HG02610 (cell line): Measurements from ENCODE around the gene APLNR.

Experiments
- ATAC-seq: cut with Tn5 transposase; IDR thresholded peaks from one replicate; pipeline ENCODE4 v1.9.1; 2021; ENCODE audit warnings: mild to moderate bottlenecking, moderate library complexity; ENCODE audit not compliant: unreplicated experiment

APLNR gene

DNA sequence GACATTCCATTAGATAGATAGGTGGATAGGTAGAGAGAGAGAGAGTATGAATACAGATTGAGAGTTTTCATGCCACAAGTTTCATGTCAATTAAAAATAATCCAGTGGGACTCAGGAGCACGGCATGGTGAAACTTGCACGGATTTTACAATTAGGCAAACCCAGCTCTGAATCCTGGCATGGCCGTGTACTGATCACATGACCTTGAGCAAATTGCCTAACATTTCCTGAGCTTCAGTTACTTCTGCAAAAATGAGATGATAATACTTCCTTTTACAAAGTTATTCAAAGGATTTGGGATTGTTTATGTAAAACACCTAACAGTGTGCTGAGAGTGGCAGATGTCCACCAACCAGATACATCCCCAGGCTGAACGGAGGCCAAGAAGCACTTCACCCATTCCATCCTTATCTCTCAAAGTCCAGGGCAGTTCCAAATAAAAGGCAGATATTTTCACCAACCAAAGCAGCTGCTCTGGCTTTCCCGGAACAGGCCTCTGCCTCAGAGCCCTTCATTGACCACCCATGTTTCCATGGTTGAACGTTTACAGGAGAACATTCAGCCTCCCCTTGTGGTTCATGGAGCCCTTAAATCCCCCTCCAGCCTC, 17.9 kb downstream of the APLNR start:
- no peak for ATAC-seq

DNA sequence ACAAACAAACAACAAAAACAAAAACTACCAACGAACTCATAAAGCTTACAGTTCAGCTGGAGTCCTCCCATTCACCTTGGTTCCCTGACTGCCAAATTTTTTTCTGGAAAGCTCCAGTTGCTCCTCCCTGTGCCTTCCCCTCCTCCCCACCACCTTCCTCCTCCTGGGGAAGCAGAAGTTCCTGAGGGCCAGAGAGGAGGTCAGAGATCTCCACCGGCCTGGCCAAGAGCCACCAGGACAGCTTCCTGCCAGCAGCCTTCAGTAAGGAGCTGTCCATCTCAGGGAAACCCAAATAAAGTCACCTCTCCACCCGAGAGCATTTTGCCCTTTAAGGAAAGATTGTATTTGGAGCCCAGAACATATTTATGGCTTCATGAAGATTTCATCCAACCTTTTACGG, 20.0 kb downstream of the APLNR start:
- ATAC-seq = no peak

DNA sequence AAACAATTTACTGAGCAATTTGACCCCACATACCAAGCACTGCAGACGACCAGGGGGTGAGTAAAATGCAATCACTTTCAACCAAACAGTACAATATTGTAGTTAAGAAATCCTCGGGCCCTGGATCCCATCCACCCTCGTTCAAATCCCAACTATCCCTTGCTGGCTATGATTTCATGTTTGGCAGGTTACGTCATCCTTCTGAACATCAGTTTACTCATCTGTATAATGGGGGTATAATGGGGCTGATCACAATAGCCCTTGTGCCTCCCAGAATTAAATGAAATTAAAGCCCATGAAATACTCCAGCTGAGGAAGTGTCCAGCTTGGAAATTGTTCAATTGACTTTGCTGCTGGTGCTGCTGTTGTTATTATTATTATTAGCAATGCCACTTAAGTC, 20.6 kb downstream of the APLNR start:
- no peak for ATAC-seq

DNA sequence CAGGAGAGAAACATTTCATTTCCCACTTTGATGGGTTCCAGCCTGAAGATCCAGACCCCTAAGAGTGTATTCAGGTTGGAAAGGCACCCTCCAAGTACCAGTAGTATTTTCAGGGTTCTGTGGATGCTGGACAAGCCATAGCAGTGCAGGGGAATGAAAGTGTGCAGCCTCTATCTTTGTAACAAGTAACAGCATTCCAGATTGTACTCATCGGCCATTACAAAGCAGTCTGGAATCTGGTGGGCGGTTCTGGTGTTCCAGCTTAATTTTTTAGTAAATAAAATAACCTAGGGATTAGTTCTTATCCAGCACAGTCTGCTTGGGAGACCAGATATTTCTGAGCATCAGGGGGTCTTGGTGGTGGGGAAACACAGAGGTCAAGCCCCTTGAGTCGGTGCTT, 22.6 kb downstream of the APLNR start:
- no peak for ATAC-seq

DNA sequence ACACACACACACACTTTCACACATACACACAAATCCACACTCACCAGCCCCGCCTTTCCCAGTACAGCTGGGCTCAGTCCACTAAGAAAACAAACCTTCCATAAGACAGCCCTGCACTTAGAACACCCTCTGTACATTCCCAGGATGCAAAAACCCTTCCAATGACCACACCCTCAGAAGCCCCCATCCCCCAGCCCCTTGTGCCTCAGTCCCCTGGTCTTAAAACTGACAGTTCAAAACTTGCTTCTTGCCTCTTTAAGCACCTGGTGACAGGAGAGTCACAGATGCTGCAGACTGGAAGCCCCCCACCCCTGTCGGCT, 23.0 kb downstream of the APLNR start:
- no peak for ATAC-seq

DNA sequence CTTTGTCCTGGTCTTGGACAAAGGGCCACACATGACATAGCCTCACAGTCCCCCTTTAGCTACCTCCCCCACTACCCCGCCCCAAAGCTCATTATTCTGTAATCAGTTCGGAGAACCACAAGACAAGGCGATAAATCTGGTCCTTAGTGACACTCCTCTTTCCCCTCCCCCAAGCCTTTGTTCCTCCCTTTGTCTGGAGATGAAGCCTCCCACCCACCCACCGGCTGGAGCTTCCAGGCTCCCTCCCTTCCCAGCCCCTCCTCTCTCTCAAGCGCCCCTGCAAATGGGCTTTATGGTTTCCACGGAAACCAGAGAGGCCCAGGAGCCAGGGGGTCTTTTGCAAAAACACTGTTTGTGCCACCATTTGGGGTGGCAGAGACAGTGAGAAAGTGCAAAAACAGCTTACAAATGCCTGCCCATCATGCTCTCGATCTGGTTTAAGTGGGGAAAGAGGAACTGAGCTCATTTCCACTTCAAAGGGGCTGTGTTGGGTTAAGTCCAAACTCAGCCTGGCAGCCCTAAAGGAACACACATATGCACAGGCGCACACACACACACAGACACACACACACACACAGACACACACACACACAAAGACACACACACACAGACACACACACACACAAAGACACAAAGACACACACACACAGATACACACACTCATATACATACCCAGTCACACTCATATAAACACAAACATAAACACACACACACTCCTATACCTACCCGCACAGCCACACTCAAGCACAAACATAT, 23.5 kb downstream of the APLNR start:
- ATAC-seq = no peak

DNA sequence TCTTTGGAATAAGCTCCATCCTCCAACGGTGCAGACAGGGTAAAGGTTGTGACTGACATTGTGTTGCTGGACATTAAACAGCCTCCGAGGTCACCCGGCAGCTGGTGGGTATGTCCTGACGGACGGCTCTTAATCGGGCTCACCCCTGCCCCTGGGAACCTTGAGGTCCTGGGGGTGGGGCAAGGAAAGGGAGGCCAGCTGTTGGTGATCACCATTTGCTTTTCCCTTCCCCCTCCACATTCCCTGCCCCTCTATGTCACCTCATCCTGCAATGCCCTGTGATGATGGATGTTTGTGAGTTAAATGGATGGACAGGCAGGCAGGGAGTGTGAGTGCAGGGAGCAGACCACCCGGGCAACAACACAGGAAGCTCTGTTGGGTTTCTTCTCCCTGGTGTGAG, 26.3 kb downstream of the APLNR start:
- ATAC-seq = no peak

DNA sequence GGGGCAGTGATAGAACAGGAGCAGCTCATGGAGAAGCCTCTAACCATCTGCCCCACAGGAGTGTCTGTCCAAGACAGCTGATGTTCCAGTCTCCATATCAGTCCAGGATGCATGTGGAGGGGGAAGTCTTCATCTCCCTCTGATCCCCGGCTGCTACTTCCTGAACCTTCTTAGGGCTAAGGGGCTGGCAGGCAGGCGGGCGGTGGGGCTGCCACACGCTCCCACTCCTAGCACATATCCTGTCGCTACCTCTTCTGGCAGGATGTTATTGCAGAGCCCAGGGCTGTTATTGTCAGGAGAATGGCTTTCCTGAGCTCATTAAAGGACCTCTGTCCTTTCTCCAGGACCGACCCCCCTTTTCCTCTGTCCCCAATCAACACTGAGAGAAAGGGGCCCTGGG, 29.9 kb downstream of the APLNR start:
- no peak for ATAC-seq

DNA sequence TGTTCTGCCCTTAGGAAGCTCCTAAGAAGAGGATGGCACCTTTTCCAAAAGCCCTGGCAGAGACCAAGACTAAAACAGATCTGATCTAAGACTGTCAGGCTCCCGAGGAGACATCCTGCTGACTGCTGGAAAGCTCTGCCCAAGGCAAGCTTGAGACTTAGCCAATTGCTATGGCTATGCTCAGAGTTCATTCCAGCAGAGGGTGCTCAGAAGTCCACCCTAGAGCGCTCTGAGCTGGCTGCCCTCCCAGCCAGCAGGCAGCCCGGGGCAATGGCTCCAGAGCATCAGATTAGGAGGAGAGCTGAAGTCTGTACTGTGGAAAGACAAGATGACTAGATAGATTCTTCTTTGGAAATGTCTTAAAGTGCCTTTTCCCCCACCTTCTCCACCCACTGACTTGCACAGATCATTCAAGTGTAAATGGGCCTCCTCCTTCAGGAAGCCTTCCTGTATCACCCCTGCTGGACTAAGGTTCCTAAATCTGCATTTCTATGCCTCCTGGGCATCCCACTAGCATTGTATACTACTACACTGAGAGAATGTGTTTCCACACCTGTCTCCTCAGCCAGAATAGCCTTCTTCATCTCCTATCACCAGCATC, 31.9 kb downstream of the APLNR start:
- no peak for ATAC-seq

DNA sequence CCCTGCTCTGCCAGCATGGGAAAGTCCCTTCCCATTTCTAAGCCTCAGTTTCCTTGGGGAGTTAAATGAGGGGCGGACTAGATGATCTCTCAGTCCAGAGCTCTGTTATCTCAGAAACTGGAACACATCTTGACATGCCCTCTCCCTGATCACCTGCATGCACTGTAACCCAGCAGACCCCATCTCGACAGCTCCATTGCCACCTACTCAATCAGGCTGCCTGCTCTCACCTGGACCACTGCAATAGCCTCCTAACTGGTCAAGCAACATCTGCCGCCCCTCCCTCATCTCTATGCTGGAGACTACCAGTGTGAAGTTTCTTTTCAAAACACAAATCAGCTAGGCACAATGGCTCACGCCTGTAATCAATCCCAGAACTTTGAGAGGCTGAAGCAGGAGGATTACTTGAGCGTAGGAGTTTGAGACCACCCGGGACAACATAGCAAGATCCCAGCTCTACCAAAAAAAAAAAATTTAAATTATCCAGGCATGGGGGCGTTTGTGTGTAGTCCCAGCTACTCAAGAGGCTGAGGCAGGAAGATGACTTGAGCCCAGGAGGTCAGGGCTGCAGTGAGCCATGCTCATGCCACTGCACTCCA, 33.1 kb downstream of the APLNR start:
- no peak for ATAC-seq

DNA sequence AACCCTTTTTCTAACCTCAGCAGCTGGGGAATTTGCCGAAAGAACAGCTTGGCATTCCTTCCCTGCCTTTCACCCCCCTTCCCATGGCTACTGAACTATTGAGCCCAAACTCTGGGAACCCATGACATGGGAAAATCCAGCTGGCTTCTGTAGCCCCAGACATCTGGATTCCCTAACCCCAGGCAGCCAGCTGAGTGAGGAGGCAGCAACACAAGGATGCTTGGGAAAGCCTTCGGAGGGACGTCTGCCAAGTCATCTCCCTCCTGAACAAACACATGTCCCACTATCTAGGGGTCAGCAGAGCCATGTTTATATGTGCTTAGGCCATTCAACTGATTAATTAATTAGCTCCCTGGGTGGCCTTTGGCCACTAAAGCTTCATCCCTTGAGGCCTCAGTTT, 33.7 kb downstream of the APLNR start:
- ATAC-seq = no peak

DNA sequence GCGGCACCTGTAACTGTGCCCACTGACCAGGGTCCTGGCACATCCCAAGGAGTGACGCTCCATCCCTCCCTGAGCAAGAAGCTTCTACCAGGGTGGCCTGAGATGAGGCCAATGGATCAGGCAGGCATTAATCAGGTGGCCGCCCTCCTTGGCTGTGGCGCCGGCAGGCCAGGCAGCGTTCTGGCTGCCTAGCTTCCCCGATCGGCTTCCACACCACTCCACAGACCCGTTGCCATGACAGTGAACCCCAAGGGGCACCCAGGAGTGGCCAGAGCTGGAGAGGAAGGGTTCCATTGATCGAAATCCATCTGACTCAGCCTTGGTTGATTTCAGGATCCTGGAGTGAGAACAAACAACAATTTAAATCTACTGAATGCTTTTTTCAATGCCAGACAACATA, 34.8 kb downstream of the APLNR start:
- no peak for ATAC-seq

DNA sequence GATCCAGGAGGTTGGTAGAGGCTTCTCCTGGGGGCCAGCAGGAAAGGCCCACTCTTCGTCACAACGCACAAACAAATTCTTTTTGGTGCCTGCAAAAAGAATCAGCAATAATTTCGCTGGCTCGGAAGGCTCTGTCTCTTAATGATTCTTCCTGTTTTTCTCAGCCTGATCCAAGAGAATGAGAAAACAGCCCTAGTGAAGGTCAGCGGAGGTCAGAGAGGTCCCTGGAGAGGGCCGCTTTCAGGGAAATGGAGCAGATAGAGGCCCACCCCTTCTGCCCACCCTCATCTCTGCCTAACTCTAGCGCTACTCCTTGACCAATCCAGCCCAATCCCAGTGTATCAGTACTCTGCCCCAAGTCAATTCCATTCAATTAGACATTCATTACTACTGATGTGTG, 36.1 kb downstream of the APLNR start:
- no peak for ATAC-seq

DNA sequence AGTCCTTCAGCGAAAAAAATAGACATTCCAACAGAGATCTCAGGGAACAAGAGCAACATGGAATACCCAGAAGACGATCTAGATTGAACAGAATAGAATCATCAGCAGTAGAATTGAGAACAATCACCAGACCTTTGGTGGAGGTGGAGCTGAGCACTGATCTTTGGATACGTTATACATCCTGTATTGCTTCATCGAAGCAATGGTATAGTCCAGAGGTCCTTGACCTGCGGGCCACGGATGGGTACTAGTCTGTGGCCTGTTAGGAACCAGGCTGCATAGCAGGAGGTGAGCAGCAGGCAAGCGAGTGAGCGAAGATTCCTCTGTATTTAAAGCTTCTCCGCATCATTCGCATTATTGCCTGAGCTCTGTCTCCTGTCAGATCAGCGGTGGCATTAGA, 37.7 kb downstream of the APLNR start:
- ATAC-seq = no peak

DNA sequence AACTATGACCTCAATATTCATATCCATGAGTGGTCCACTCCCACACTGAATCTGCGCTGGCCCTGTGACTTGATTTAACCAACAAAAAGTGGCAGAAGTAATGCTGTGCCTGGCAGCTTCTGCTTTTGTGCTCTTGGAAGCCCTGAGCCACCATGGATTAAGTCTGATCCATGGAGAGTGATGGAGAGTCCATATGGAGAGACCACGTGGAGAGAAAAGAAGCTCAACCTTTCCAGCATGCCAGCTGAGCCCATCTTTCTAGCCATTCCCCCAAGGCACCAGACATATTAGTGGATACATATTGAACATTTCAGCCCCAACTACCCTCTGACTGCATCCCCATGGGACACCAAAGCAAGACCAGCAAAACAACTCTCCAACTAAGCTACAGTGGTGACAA, 39.3 kb downstream of the APLNR start:
- ATAC-seq = no peak

DNA sequence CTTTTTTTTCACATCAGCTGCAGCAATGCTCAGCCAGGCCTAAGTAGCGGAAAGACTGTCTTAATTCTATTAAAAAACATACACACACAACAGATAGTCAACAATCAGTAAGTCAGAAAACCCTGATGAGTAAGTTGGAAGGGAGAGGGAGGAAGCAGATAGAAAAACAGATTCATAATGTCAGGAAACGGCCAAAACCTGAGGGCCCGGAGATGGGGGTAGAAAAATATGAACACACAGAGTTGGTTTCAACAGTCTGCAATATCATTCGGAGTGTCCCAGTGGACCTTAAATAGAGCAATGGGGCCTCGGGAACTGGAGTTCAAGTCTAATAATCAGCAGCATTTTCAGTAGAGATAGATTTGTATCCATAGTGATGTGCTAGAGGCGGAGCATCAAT, 40.5 kb downstream of the APLNR start:
- no peak for ATAC-seq

DNA sequence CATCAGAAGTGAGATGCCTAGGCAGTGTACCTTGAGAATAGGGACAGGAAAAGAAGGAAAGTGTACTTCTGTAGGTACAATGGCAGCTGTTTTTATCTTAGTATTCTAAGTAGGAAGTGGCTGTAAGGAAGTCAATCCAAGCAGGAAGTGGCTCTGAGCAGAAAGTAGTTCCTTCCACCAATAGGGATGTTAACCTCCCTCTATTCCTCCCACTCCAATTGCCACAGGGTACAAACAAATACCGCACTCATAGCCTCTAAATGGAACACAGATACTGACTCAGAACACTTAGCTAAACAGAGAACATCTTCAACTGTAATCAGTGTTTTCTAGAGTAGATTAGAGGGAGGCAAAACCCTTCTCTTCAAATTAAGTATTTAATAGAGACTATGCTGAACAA, 44.7 kb downstream of the APLNR start:
- no peak for ATAC-seq

DNA sequence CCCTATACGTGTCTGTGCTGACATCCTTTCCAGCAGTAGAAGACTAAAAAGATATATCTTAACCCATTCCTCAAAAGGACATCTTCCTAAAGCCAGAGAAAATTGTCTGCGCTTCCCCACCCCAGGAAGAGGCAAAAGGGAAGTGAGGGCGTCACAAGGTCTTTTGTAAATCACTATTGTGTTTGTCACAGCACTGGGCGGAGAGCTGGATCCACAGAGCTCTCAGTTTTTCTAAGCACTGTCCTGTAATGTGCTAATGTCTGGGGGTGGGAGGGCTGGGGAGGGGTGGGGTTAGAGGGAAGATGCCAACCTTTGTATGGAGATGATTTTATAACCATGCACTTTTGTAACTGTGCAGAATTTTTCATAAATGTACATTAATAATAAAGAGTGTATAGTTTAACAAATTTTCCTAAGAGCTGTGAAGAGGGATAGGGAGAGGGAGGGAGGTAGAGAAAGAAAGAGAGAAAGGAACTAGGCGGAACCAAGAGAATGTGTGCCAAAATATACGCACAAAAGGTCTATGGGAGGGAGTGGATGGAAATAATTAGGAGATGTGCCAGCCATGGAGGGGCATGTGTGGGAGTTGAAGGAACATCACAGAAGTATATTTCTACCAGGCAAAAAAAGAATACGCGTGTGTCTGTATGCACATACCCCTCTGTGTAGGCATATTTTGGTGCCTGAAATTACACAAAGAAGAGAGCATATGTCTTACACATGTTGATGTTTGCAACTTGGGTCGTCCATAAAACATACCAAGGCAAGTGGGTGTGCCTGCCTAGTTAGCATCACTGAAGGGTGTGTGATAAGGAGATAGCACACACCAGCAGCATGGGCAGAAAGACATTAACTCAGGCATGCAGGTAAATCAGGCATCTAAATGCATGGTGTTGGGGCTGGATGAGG, 45.5 kb downstream of the APLNR start:
- no peak for ATAC-seq

DNA sequence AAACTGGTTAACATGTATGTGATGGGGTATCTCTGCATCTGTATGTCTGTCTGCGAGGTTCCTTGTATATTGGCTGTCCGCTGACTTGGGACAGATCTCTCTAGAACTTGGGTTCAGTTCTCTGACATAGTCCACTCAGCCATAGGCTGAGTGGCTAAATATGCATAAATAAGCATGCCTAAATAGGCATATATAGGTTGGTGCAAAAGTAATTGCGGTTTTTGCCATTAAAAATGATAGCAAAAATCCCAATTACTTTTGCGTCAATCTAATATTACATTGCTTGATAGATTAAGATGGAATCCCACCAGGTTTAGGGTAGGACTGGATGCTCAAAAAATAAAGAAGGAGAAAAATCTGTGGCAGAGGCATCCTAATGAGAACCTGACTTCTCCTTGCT, 46.5 kb downstream of the APLNR start:
- ATAC-seq = no peak
